Fibroblast of pulmonary artery (primary cell): Measurements from ENCODE around the gene CACNA1I.
A peak's percentile ranks its signal among the peaks of the same experiment; 100 is the strongest.

Source experiments
- DNase-seq: peaks from one replicate; pipeline ENCODE4 v3.0.0-alpha.2; 2010; ENCODE audit warnings: low read depth
- H3K4me3 ChIP-seq: replicated peaks from 2 replicates; pipeline ENCODE4 v1.5.1; 2011; ENCODE audit warnings: low read depth, mild to moderate bottlenecking, control low read depth, low read length, moderate library complexity
- CTCF ChIP-seq: IDR thresholded peaks from 2 replicates; pipeline ENCODE4 v1.5.1; 2011; ENCODE audit warnings: mild to moderate bottlenecking, control low read depth, low read length, inconsistent platforms; ENCODE audit errors: missing control alignments

The CACNA1I gene

DNA sequence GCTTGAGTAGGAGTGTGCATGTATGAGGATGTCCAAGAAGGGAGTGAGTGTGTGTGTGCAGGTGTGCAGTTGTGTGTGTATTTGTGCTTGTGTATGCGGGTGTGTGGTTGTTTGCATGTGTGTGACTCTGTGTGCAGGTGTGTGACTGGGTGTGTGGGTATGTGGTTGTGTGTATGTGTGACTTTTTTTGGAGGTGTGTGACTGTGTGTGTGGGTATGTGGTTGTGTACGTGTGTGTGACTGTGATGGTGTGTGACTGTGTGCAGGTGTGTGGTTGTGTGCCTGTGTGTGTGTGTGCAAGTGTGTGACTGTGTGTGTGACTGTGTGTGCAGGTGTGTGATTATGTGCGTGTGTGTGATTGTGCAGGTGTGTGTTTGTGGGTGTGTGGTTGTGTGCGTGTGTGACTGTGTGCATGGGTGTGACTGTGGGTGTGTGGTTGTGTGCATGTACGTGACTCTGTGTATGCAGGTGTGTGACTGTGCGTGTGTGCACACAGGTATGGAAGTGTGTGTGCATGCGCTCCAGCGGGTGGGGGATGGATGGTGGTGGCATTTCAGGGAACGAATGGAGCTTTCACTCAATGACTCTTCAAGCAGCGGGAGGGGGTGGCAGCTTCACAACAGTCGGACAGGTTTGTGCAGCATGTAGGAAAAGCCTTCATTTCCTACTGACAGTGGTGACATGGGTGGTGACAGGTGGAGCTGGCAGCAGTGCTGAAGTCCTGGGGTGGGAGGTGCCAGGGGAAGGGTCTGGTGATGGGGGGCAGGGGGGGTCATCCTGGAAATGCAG is 47.6 kb downstream of the CACNA1I start:
- DNase-seq: no peak
- no peak overlapping the region for H3K4me3 ChIP-seq
- TF ChIP-seq CTCF: no peak

DNA sequence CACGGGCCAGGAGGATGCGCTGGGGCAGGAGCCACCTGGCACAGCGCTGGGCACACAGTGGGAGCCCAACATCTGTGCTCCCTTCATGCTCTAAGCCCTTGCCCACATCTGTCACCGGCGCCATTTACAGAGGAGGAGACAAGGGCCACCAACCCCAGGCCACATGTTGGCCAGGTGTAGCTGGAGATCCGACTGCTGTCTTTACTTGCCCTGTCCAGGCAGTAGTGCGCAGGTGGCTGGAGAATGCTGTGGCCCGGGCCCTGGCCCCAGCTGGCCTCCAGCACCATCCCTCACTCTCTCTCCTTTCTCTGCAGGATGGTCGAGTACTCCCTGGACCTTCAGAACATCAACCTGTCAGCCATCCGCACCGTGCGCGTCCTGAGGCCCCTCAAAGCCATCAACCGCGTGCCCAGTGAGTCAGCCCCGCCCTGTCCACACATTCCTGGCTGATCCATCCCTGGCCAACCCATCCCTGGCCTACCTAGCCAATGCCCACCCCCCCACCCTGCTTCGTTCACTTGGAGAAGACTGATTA is 48.5 kb downstream of the CACNA1I start:
- no peak overlapping the region for H3K4me3 ChIP-seq
- TF ChIP-seq CTCF: no peak

GRCh38 chr22:39620924-39621690 is 50.6 kb downstream of the CACNA1I start:
- no peak overlapping the region for H3K4me3 ChIP-seq
- no peak for DNase-seq
- TF ChIP-seq CTCF: no peak

More for the DNA sequence above, 48.5 kb downstream of the CACNA1I start:
- no peak for DNase-seq

DNA sequence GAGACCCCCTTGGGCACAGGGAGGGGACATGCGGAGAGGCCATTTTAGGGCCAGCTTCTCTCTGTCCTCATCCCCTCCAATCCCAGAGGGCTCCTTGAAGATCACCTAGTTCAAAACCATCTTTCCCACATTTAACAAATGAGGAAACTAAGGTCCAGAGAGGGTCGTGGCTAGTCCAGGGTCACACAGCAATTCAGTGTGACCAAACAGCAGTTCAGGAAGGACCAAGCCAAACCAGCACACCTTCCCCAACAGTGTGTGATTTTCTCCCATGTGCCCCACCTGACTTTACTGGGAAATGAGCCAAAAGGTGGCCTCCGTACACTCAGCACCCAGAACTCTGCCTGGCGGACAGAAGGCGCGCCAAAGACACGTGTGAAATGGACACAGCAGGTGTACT is 51.3 kb downstream of the CACNA1I start:
- no peak for DNase-seq
- no peak for TF ChIP-seq CTCF
- no peak overlapping the region for H3K4me3 ChIP-seq

DNA sequence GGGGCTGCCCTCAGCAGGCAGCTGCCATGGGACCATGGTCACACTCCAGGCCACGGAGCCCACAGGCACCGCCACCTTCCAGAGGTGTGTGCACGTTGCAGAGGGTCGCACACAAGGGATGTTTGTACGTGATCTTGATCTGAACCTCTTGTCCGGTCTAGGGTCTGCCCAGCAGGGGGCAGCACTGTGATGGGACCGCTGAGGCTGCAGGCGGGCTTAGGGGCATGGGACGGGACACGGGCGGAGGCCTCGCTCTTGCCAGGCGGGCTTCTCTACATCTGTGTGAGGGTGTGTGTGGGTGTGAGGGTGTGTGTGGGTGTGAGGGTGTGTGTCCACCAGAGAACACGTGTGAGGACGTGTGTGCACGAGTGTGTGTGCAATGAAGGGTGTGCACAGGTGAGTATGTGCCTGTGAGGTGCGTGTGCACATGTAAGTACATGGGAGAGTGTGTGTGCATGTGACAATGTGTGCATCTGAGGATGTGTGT is 52.4 kb downstream of the CACNA1I start:
- peak; percentile 56 for TF ChIP-seq CTCF
- H3K4me3 ChIP-seq: no peak overlapping the region
- peak; percentile 47 for DNase-seq

- DNase-seq: no peak
- no peak overlapping the region for H3K4me3 ChIP-seq
- TF ChIP-seq CTCF: no peak
Measured at GRCh38 chr22:39623603-39624500, 53.3 kb downstream of the CACNA1I start.
